Measurements from ENCODE around the gene TLCD3A. TPM values are rescaled to one million over a fixed set of nuclear protein-coding genes. Genes with fewer than 3 reads are reported as not detected.

The TLCD3A gene
- total RNA-seq, 1 donor from 2014 or later = 25.8 TPM

- Mint-ChIP-seq H3K4me1 (ENCODE audit: low read depth, unreplicated experiment) (peaks cover 7% of the 10 kb centered on the region), H3K4me3 (ENCODE audit: unreplicated experiment) (no peak overlapping the region), H3K27me3 (ENCODE audit: low read depth, unreplicated experiment) (no peaks in the 10 kb centered on the region), H3K27ac (ENCODE audit: unreplicated experiment) (no peak overlapping the region), H3K9me3 (ENCODE audit: unreplicated experiment) (no peaks in the 10 kb centered on the region), H3K36me3 (ENCODE audit: low read depth, unreplicated experiment) (peaks cover 31% of the 10 kb centered on the region)
- no peaks in the 10 kb centered on the region for H3K79me2 ChIP-seq (ENCODE audit: insufficient read depth, low read length)
- TF ChIP-seq EZH2 (IDR thresholded peaks at IDR 0.05; ENCODE audit: insufficient read depth, low read length) (no peak), CTCF (IDR thresholded peaks at IDR 0.05; ENCODE audit: insufficient read depth, low read depth, low read length) (no peak)
- H3K36me3 ChIP-seq (ENCODE audit: insufficient read depth, low read length) = peaks cover 49% of the 10 kb centered on the region
- H3K9me3 ChIP-seq (ENCODE audit: insufficient read depth, low read depth, low read length) = no peaks in the 10 kb centered on the region
- peaks cover 9% of the 10 kb centered on the region for H3K4me1 ChIP-seq (ENCODE audit: insufficient read depth, low read length)
- no peak overlapping the region for H3K4me3 ChIP-seq (ENCODE audit: insufficient read depth, low read depth, low read length)
- no peak overlapping the region for H3K27ac ChIP-seq (ENCODE audit: low read depth, low read length)
- H3K27me3 ChIP-seq (ENCODE audit: insufficient read depth, low read length) = no peaks in the 10 kb centered on the region
- no peak overlapping the region for H2AFZ ChIP-seq (ENCODE audit: low read depth, low read length)
- no peak for DNase-seq (ENCODE audit: low read depth)
- no peak overlapping the region for H3K4me2 ChIP-seq (ENCODE audit: low read length)
- FAIRE-seq = no peak
- no peak overlapping the region for H3K9ac ChIP-seq (ENCODE audit: low read length)
- H4K20me1 ChIP-seq (ENCODE audit: insufficient read depth, low read length) = peaks cover 7% of the 10 kb centered on the region
Measured at GRCh38 chr17:773016-773415, 40.6 kb downstream of the TLCD3A start.

GRCh38 chr17:773467-774312, 41.3 kb downstream of the TLCD3A start:
- no peak overlapping the region for H3K27ac ChIP-seq (ENCODE audit: low read depth, low read length)
- peak overlapping the region; percentile 44 for H3K27ac Mint-ChIP-seq (ENCODE audit: unreplicated experiment)
- H3K4me1 Mint-ChIP-seq (ENCODE audit: low read depth, unreplicated experiment) = peaks cover 7% of the 10 kb centered on the region
- no peaks in the 10 kb centered on the region for H3K27me3 Mint-ChIP-seq (ENCODE audit: low read depth, unreplicated experiment)
- H4K20me1 ChIP-seq (ENCODE audit: insufficient read depth, low read length) = peaks cover 10% of the 10 kb centered on the region
- H3K4me1 ChIP-seq (ENCODE audit: insufficient read depth, low read length) = peaks cover 9% of the 10 kb centered on the region
- H2AFZ ChIP-seq (ENCODE audit: low read depth, low read length) = no peak overlapping the region
- FAIRE-seq = no peak
- no peaks in the 10 kb centered on the region for H3K27me3 ChIP-seq (ENCODE audit: insufficient read depth, low read length)
- no peak overlapping the region for H3K9ac ChIP-seq (ENCODE audit: low read length)
- H3K9me3 ChIP-seq (ENCODE audit: insufficient read depth, low read depth, low read length) = no peaks in the 10 kb centered on the region
- H3K4me3 ChIP-seq (ENCODE audit: insufficient read depth, low read depth, low read length) = no peak overlapping the region
- TF ChIP-seq CTCF (IDR thresholded peaks at IDR 0.05; ENCODE audit: insufficient read depth, low read depth, low read length) = no peak
- no peak for TF ChIP-seq EZH2 (IDR thresholded peaks at IDR 0.05; ENCODE audit: insufficient read depth, low read length)
- peaks cover 3% of the 10 kb centered on the region for H3K79me2 ChIP-seq (ENCODE audit: insufficient read depth, low read length)
- H3K4me2 ChIP-seq (ENCODE audit: low read length) = peak overlapping the region; percentile 14
- H3K4me3 Mint-ChIP-seq (ENCODE audit: unreplicated experiment) = peak overlapping the region; percentile 31
- H3K36me3 Mint-ChIP-seq (ENCODE audit: low read depth, unreplicated experiment) = peaks cover 29% of the 10 kb centered on the region
- H3K9me3 Mint-ChIP-seq (ENCODE audit: unreplicated experiment) = no peaks in the 10 kb centered on the region
- H3K36me3 ChIP-seq (ENCODE audit: insufficient read depth, low read length) = peaks cover 56% of the 10 kb centered on the region
- DNase-seq (ENCODE audit: low read depth) = no peak

- H3K4me1 ChIP-seq (ENCODE audit: insufficient read depth, low read length) = peaks cover 9% of the 10 kb centered on the region
- no peaks in the 10 kb centered on the region for H3K27me3 Mint-ChIP-seq (ENCODE audit: low read depth, unreplicated experiment)
- no peaks in the 10 kb centered on the region for H3K9me3 ChIP-seq (ENCODE audit: insufficient read depth, low read depth, low read length)
- H3K4me1 Mint-ChIP-seq (ENCODE audit: low read depth, unreplicated experiment) = peaks cover 7% of the 10 kb centered on the region
- FAIRE-seq (no peak), DNase-seq (ENCODE audit: low read depth) (no peak)
- H3K9ac ChIP-seq (ENCODE audit: low read length) = no peak overlapping the region
- peaks cover 27% of the 10 kb centered on the region for H3K36me3 Mint-ChIP-seq (ENCODE audit: low read depth, unreplicated experiment)
- H2AFZ ChIP-seq (ENCODE audit: low read depth, low read length) = no peak overlapping the region
- peaks cover 13% of the 10 kb centered on the region for H4K20me1 ChIP-seq (ENCODE audit: insufficient read depth, low read length)
- no peak overlapping the region for H3K27ac ChIP-seq (ENCODE audit: low read depth, low read length)
- H3K9me3 Mint-ChIP-seq (ENCODE audit: unreplicated experiment) = no peaks in the 10 kb centered on the region
- no peak overlapping the region for H3K27ac Mint-ChIP-seq (ENCODE audit: unreplicated experiment)
- H3K79me2 ChIP-seq (ENCODE audit: insufficient read depth, low read length) = peaks cover 5% of the 10 kb centered on the region
- H3K4me3 Mint-ChIP-seq (ENCODE audit: unreplicated experiment) = no peak overlapping the region
- no peak overlapping the region for H3K4me3 ChIP-seq (ENCODE audit: insufficient read depth, low read depth, low read length)
- no peak for TF ChIP-seq CTCF (IDR thresholded peaks at IDR 0.05; ENCODE audit: insufficient read depth, low read depth, low read length)
- no peaks in the 10 kb centered on the region for H3K27me3 ChIP-seq (ENCODE audit: insufficient read depth, low read length)
- peak overlapping the region; percentile 14 for H3K4me2 ChIP-seq (ENCODE audit: low read length)
- peaks cover 57% of the 10 kb centered on the region for H3K36me3 ChIP-seq (ENCODE audit: insufficient read depth, low read length)
Measured at GRCh38 chr17:774313-774584, 41.9 kb downstream of the TLCD3A start.
